Spleen (tissue), 11 donors: ENCODE measurements around the gene XYLT1. TPM values are rescaled to one million over a fixed set of nuclear protein-coding genes. Genes with fewer than 3 reads are reported as not detected.
"Not testable (repeated sequence)": the region's sequence is repeated elsewhere in the genome, so short reads cannot be mapped to it uniquely, and the experiment has no call there.

Source experiments
- DNase-seq: peaks from one replicate; pipeline ENCODE4 v3.0.0-alpha.2; 2020
- H3K27ac ChIP-seq, 8 donors: fragments of 200-600 bp; sonication (generic) in 7 of 8; 1 replicate in 4 of 8; 2 replicates in 4 of 8; pipeline versions ENCODE4 v1.5.0 to v1.8.0; 2016 to 2021; ENCODE audit warnings: inconsistent platforms in 4 of 8, mild to moderate bottlenecking in 4 of 8, moderate library complexity in 1 of 8
- H3K27me3 ChIP-seq, 7 donors: fragments of 200-600 bp; sonication (generic) in 6 of 7; replicated peaks in 1 of 7; 1 replicate in 4 of 7; 2 replicates in 3 of 7; pipeline versions ENCODE4 v1.5.0 to v1.8.0; 2016 to 2021; ENCODE audit warnings: inconsistent platforms in 3 of 7, mild to moderate bottlenecking in 1 of 7
- H3K36me3 ChIP-seq, 6 donors: fragments of 200-600 bp; sonication (generic) in 5 of 6; 1 replicate in 4 of 6; 2 replicates in 2 of 6; pipeline versions ENCODE4 v1.5.0 to v1.8.0; 2016 to 2021; ENCODE audit warnings: inconsistent platforms in 2 of 6
- H3K4me1 ChIP-seq, 6 donors: fragments of 200-600 bp; sonication (generic) in 5 of 6; 1 replicate in 3 of 6; 2 replicates in 3 of 6; pipeline versions ENCODE4 v1.5.0 to v1.8.0; 2016 to 2021; ENCODE audit warnings: inconsistent platforms in 3 of 6
- H3K4me3 ChIP-seq, 8 donors: fragments of 200-600 bp; sonication (generic) in 7 of 8; 1 replicate in 4 of 8; 2 replicates in 4 of 8; pipeline versions ENCODE4 v1.5.0 to v1.8.0; 2016 to 2021; ENCODE audit warnings: inconsistent platforms in 4 of 8, mild to moderate bottlenecking in 4 of 8, moderate library complexity in 2 of 8
- H3K9me3 ChIP-seq, 8 donors: fragments of 200-600 bp; sonication (generic) in 7 of 8; 1 replicate in 4 of 8; 2 replicates in 4 of 8; pipeline versions ENCODE4 v1.5.0 to v1.8.0; 2016 to 2021; ENCODE audit warnings: inconsistent platforms in 4 of 8
- CTCF ChIP-seq, 11 experiments: fragments of 200-600 bp in 7 of 11; fragments of 450-650 bp in 4 of 11; sonication (generic) in 4 of 11; IDR thresholded peaks in 8 of 11; conservative IDR thresholded peaks in 3 of 11; 1 replicate in 7 of 11; 2 replicates in 4 of 11; pipeline versions ENCODE4 v1.4.0 to v1.8.0; 2016 to 2021; ENCODE audit warnings: antibody characterized with exemption in 11 of 11, inconsistent platforms in 4 of 11, mild to moderate bottlenecking in 1 of 11
- POLR2A ChIP-seq, 3 donors: fragments of 450-650 bp; IDR thresholded peaks; one replicate each; pipeline ENCODE4 v1.5.1; 2017; ENCODE audit warnings: antibody characterized with exemption in 3 of 3, mild to moderate bottlenecking in 1 of 3
- POLR2AphosphoS5 ChIP-seq, 3 donors: sonication (generic); formaldehyde crosslinking; IDR thresholded peaks; one replicate each; pipeline ENCODE4 v1.5.1; 2017; ENCODE audit warnings: antibody characterized with exemption in 3 of 3
- WGBS, 5 donors: extraction: QIAGEN DNeasy Blood & Tissue Kit in 3 of 5; methylation state at CpG; one replicate each; pipeline versions ENCODE4 v1.1.5 to v1.1.7; 2013 to 2018; 5-methylcytosine and 5-hydroxymethylcytosine counted together
- intact Hi-C: fragments of 100-400 bp; cut with DNase I; formaldehyde crosslinking; loops from one replicate; pipeline ENCODE4 v1.15.0; 2023; ENCODE audit warnings: low total_unique reads
- polyA plus RNA-seq, 3 donors: library from polyadenylated mRNA; stranded (reverse); fragments of 200-250 nt; gene quantifications; one replicate each; pipeline ENCODE4 v1.2.1, GENCODE V29; 2013
- total RNA-seq, 7 donors: library from RNA; depleted of rRNA in 3 of 7; stranded (reverse); fragments of >200 nt in 3 of 7; fragmentation: NEBNext Ultra II Directional in 4 of 7; extraction: Animal tissue kit (Norgen Biotek cat#: 25700) in 4 of 7; gene quantifications; one replicate each; pipeline versions ENCODE4 v1.1.0 to v1.2.1, GENCODE V29; 2016 to 2021
- donor health status: healthy with polysubstance abuse.
- donor health status: DM: no; HTN: no; CAD: no; lungs with moderate emphysema.
- donor health status: DM: no; HTN: no; CAD: no.
- donor health status: Bipolar disorder and iron deficiency.
- donor health status: healthy.
- donor health status: DM: no; HTN: no; CAD: no.
- donor health status: DM: yes; HTN: yes; CAD: no.

The XYLT1 gene
- total and polyA plus RNA-seq, 10 donors, result 2.1 to 40.7 (median 23.5) TPM

DNA sequence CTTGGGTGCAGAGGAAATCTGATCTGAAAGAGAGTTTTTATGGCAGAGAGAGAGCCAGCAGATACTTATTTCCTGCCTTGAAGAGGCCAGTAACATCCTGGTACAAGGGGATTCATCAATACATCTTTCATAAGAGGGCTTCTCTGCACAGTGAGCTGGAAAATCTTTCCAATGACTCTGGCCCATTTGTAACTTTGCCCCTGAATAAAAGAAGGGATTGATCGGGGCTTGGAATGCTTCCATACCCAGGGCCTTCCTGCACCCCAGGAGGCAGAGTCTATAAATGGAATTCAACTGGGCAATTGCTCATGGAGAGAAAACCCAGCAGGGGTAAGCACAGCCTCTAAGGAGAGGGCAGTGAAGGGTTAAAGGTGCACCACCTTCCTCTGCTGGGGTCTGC lies 163.3 kb downstream of the XYLT1 start:
- no peak for DNase-seq
- peaks cover 2 to 57% (median 28%) of the 10 kb centered on the region in 6 donors for H3K4me1 ChIP-seq
- 85 to 100% (median 96%) methylated on average over 1 of the region's 1 CpG for WGBS, 5 donors
- H3K27me3 ChIP-seq, result no peaks in the 10 kb centered on the region
- H3K27ac ChIP-seq, result no peak overlapping the region
- intact Hi-C loops, result no loop called here
- TF ChIP-seq POLR2A (IDR thresholded peaks at IDR 0.05) (no peak), CTCF (IDR thresholded peaks at IDR 0.05 in 8 of 11, conservative IDR thresholded peaks at IDR 0.05 in 3 of 11) (no peak), POLR2AphosphoS5 (IDR thresholded peaks at IDR 0.05) (no peak)
- H3K9me3 ChIP-seq, result peaks cover 0 to 18% (median 11%) of the 10 kb centered on the region in 8 donors
- H3K4me3 ChIP-seq, result no peak overlapping the region
- H3K36me3 ChIP-seq, result peaks cover 0 to 11% (median 2%) of the 10 kb centered on the region in 6 donors

DNA sequence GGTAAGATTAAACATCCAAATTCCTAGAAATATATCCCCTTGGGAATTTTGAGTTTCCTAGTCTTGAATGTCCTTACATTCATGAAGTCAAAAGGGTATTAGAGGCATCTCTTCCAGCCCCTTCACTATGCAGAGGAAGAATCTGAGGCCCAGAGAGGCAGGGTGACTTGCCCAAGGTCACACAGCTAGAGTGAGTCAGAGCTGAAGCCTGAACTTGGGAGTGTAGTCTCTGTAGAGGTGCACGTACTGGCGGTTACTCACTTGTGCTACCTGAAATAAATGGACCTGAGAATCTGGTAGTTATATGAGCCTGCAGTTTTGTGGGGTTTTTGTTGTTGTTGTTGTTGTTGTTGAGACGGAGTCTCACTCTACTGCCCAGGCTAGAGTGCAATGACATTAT lies 164.0 kb downstream of the XYLT1 start:
- intact Hi-C loops, result no loop called here
- TF ChIP-seq CTCF (IDR thresholded peaks at IDR 0.05 in 8 of 11, conservative IDR thresholded peaks at IDR 0.05 in 3 of 11) (no peak), POLR2A (IDR thresholded peaks at IDR 0.05) (no peak), POLR2AphosphoS5 (IDR thresholded peaks at IDR 0.05) (no peak)
- Histone ChIP-seq H3K27me3 (no peaks in the 10 kb centered on the region), H3K4me3 (no peak overlapping the region), H3K27ac (no peak overlapping the region), H3K36me3 (peaks cover 0 to 8% (median 2%) of the 10 kb centered on the region in 6 donors), H3K9me3 (peaks cover 0 to 13% (median 6%) of the 10 kb centered on the region in 8 donors), H3K4me1 (peaks cover 3 to 57% (median 32%) of the 10 kb centered on the region in 6 donors)
- WGBS, 5 donors, result 84 to 98% (median 92%) methylated on average over 3 of the region's 3 CpGs
- DNase-seq, result no peak

- intact Hi-C loops, H3K4me3 ChIP-seq: not testable (repeated sequence)
Observed at GRCh38 chr16:17306211-17306610, 164.5 kb downstream of the XYLT1 start.

DNA sequence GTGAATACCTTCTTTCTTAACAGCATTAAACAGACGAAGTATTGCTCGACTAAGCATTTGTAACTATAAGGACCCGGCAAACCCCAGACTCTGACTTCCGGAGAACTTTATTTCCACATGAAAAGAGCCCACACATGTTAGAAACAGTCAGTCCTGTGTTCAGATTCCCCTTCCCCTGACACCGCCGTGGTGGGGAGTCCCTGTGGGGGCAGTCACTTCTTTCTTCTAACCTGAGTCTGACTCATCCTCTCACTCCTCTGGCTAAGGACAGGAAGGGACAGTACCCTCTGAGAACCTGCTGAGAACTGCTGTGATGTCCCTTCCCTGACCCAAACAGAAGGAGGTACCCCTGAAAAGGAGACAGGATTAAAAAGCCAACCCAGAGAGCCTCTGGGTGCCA lies 165.1 kb downstream of the XYLT1 start:
- H3K36me3 ChIP-seq, result peaks cover 0 to under 1% (median 0%) of the 10 kb centered on the region in 6 donors
- no peak overlapping the region for H3K4me3 ChIP-seq
- DNase-seq, result no peak
- H3K9me3 ChIP-seq, result peaks cover 0 to 3% (median 0%) of the 10 kb centered on the region in 8 donors
- intact Hi-C loops, result no loop called here
- TF ChIP-seq CTCF (IDR thresholded peaks at IDR 0.05 in 8 of 11, conservative IDR thresholded peaks at IDR 0.05 in 3 of 11), result no peak
- no peak for TF ChIP-seq POLR2AphosphoS5 (IDR thresholded peaks at IDR 0.05)
- no peak for TF ChIP-seq POLR2A (IDR thresholded peaks at IDR 0.05)
- no peaks in the 10 kb centered on the region for H3K27me3 ChIP-seq
- no peak overlapping the region for H3K27ac ChIP-seq
- 50 to 69% (median 64%) methylated on average over 6 of the region's 6 CpGs for WGBS, 5 donors
- peaks cover 3 to 61% (median 43%) of the 10 kb centered on the region in 6 donors for H3K4me1 ChIP-seq

More at GRCh38 chr16:17306211-17306610, 164.5 kb downstream of the XYLT1 start:
- not testable (repeated sequence) for H3K9me3 ChIP-seq, DNase-seq, H3K36me3 ChIP-seq, H3K27me3 ChIP-seq, H3K27ac ChIP-seq
- 89 to 97% (median 94%) methylated on average over 9 of the region's 9 CpGs for WGBS, 5 donors
- H3K4me1 ChIP-seq, result peaks cover 3 to 59% (median 38%) of the 10 kb centered on the region in 6 donors
